DOHH2 (cell line): Measurements from ENCODE around the gene IRAK4.

ENCODE experiments used
- H3F3A ChIP-seq: fragments of 200-600 bp; sonication (generic), shearing (Covaris generic); 2 replicates; pipeline ENCODE4 v1.6.0; 2016; ENCODE audit warnings: antibody characterized with exemption, mild to moderate bottlenecking; ENCODE audit not compliant: control insufficient read depth, insufficient read depth
- H3K27ac ChIP-seq: fragments of 200-600 bp; sonication (generic); 2 replicates; pipeline ENCODE4 v1.5.1; 2014; ENCODE audit warnings: low read depth, mild to moderate bottlenecking, low read length, moderate library complexity
- H3K27me3 ChIP-seq: fragments of 200-600 bp; sonication (generic); 2 replicates; pipeline ENCODE4 v1.6.1; 2014; ENCODE audit warnings: mild to moderate bottlenecking, low read length, mixed read lengths; ENCODE audit not compliant: control insufficient read depth
- H3K36me3 ChIP-seq: fragments of 200-600 bp; sonication (generic); 2 replicates; pipeline ENCODE4 v1.6.1; 2014; ENCODE audit warnings: mild to moderate bottlenecking, low read length, moderate library complexity, mixed read lengths; ENCODE audit not compliant: control insufficient read depth
- H3K4me1 ChIP-seq: fragments of 200-600 bp; sonication (generic); 2 replicates; pipeline ENCODE4 v1.6.1; 2014; ENCODE audit warnings: mild to moderate bottlenecking, low read length, mixed read lengths; ENCODE audit not compliant: control insufficient read depth
- H3K4me2 ChIP-seq: fragments of 200-600 bp; sonication (generic); 2 replicates; pipeline ENCODE4 v1.6.0; 2014; ENCODE audit warnings: mild to moderate bottlenecking, low read length, moderate library complexity
- H3K4me3 ChIP-seq: fragments of 200-600 bp; sonication (generic); 2 replicates; pipeline ENCODE4 v1.5.1; 2014; ENCODE audit warnings: mild to moderate bottlenecking, low read length, mixed read lengths
- H3K79me2 ChIP-seq: fragments of 200-600 bp; sonication (generic); 2 replicates; pipeline ENCODE4 v1.6.1; 2014; ENCODE audit warnings: mild to moderate bottlenecking, low read length, mixed read lengths; ENCODE audit not compliant: control insufficient read depth
- H3K9me2 ChIP-seq: fragments of 200-600 bp; sonication (generic); replicated peaks from 2 replicates; pipeline ENCODE4 v1.6.1; 2014; ENCODE audit warnings: mild to moderate bottlenecking, low read length, mixed read lengths; ENCODE audit not compliant: control insufficient read depth
- H3K9me3 ChIP-seq: fragments of 200-600 bp; sonication (generic); 2 replicates; pipeline ENCODE4 v1.6.1; 2014; ENCODE audit warnings: antibody characterized with exemption, low read length, mixed read lengths; ENCODE audit not compliant: control insufficient read depth, insufficient read depth
- H4K20me1 ChIP-seq: fragments of 200-600 bp; sonication (generic); 2 replicates; pipeline ENCODE4 v1.6.0; 2014; ENCODE audit warnings: low read depth, mild to moderate bottlenecking, antibody characterized with exemption, low read length, moderate library complexity; ENCODE audit not compliant: control insufficient read depth, insufficient read depth
- EZH2phosphoT487 ChIP-seq: fragments of 200-600 bp; sonication (generic); IDR thresholded peaks from 2 replicates; pipeline ENCODE4 v1.6.1; 2017; ENCODE audit warnings: borderline replicate concordance, mild to moderate bottlenecking, antibody characterized with exemption, low read length, moderate library complexity, mixed read lengths
- TF ChIP-seq, protein P1 (sequence below): fragments of 200-600 bp; sonication (generic); IDR thresholded peaks from one replicate; pipeline ENCODE4 v1.5.1; 2014; ENCODE audit warnings: antibody characterized with exemption, mild to moderate bottlenecking, low read depth, low read length; ENCODE audit not compliant: poor library complexity, severe bottlenecking

IRAK4 gene

DNA sequence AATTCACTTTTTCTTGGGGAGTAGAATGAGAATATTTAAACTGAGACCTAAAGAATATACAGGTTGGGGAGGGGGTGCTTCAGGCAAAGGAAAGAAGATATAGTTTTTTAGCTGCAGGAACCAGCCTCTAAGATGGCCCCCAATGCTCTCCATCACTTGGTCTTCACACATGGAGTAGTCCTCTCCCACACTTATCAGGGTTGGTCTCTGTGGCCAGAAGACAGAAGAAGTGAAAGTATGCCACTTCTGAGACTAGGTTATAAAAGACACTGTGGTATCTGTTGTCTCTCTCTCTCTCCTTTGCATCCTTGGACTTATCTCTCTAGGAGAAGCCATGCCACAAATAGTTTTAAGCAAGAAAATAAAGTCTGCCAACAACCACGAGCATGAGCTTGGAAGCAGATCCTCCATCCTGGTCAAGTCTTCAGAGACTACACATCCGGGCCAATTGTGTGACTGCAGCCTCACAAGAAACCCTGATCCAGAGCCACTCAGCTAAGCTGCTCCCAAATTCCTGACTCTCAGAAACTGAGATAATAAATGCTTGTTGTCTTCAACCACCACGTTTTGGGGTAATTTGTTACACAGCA lies 18.1 kb upstream of the IRAK4 start:
- H3K4me3 ChIP-seq = no peak overlapping the region
- H3K27ac ChIP-seq = no peak overlapping the region
- H3K9me2 ChIP-seq = no peaks in the 10 kb centered on the region
- no peaks in the 10 kb centered on the region for H3F3A ChIP-seq
- H3K36me3 ChIP-seq = peaks cover 71% of the 10 kb centered on the region
- H3K9me3 ChIP-seq = no peaks in the 10 kb centered on the region
- no peaks in the 10 kb centered on the region for H3K27me3 ChIP-seq
- H4K20me1 ChIP-seq = no peaks in the 10 kb centered on the region
- no peaks in the 10 kb centered on the region for H3K4me1 ChIP-seq
- no peak overlapping the region for H3K4me2 ChIP-seq
- TF ChIP-seq EZH2phosphoT487 = no peak
- TF ChIP-seq, protein P1, sequence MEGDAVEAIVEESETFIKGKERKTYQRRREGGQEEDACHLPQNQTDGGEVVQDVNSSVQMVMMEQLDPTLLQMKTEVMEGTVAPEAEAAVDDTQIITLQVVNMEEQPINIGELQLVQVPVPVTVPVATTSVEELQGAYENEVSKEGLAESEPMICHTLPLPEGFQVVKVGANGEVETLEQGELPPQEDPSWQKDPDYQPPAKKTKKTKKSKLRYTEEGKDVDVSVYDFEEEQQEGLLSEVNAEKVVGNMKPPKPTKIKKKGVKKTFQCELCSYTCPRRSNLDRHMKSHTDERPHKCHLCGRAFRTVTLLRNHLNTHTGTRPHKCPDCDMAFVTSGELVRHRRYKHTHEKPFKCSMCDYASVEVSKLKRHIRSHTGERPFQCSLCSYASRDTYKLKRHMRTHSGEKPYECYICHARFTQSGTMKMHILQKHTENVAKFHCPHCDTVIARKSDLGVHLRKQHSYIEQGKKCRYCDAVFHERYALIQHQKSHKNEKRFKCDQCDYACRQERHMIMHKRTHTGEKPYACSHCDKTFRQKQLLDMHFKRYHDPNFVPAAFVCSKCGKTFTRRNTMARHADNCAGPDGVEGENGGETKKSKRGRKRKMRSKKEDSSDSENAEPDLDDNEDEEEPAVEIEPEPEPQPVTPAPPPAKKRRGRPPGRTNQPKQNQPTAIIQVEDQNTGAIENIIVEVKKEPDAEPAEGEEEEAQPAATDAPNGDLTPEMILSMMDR = no peak
- H3K79me2 ChIP-seq = no peaks in the 10 kb centered on the region

GRCh38 chr12:43742106-43742505 lies 16.6 kb upstream of the IRAK4 start:
- H3K36me3 ChIP-seq = peaks cover 60% of the 10 kb centered on the region
- no peak overlapping the region for H3K4me2 ChIP-seq
- no peaks in the 10 kb centered on the region for H3K9me3 ChIP-seq
- no peak overlapping the region for H3K4me3 ChIP-seq
- no peaks in the 10 kb centered on the region for H3K79me2 ChIP-seq
- no peak overlapping the region for H3K27ac ChIP-seq
- H4K20me1 ChIP-seq = no peaks in the 10 kb centered on the region
- no peaks in the 10 kb centered on the region for H3K27me3 ChIP-seq
- no peak for TF ChIP-seq EZH2phosphoT487
- TF ChIP-seq, protein P1 = no peak
- no peaks in the 10 kb centered on the region for H3K9me2 ChIP-seq
- no peaks in the 10 kb centered on the region for H3F3A ChIP-seq
- no peaks in the 10 kb centered on the region for H3K4me1 ChIP-seq

DNA sequence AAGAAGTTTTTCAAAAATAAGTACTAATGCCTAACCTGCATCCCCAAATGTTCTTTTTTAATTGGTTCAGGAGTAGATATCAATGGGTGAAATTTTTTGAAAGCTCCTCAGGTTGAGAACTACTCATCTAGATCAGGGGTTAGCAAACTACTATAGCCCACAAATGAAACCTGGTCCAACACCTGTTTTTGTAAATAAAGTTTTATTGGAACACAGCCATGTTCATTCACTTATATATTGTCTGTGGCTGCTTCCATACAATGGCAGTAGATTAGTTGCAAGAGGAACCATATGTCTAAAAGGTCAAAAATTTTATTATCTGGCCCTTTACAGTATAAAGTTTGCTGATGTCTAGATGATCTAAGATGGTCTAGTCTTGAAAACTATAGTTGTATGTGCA lies 13.9 kb upstream of the IRAK4 start:
- H3F3A ChIP-seq = no peaks in the 10 kb centered on the region
- H3K79me2 ChIP-seq = peaks cover 6% of the 10 kb centered on the region
- H3K4me1 ChIP-seq = no peaks in the 10 kb centered on the region
- no peaks in the 10 kb centered on the region for H3K9me3 ChIP-seq
- H3K4me2 ChIP-seq = no peak overlapping the region
- peaks cover 44% of the 10 kb centered on the region for H3K36me3 ChIP-seq
- H4K20me1 ChIP-seq = no peaks in the 10 kb centered on the region
- no peaks in the 10 kb centered on the region for H3K9me2 ChIP-seq
- no peak overlapping the region for H3K4me3 ChIP-seq
- H3K27me3 ChIP-seq = no peaks in the 10 kb centered on the region
- TF ChIP-seq, protein P1 = no peak
- no peak for TF ChIP-seq EZH2phosphoT487
- H3K27ac ChIP-seq = no peak overlapping the region
